Fibroblast of skin of back (primary cell): ENCODE data around the gene RGS14.
A peak's percentile ranks its signal among the peaks of the same experiment; 100 is the strongest.
"Not testable (repeated sequence)": the region's sequence is repeated elsewhere in the genome, so short reads cannot be mapped to it uniquely, and the experiment has no call there.

ENCODE experiments used
- DNase-seq: peaks from one replicate; pipeline ENCODE4 v3.0.0-alpha.2; 2013

Gene RGS14

DNA sequence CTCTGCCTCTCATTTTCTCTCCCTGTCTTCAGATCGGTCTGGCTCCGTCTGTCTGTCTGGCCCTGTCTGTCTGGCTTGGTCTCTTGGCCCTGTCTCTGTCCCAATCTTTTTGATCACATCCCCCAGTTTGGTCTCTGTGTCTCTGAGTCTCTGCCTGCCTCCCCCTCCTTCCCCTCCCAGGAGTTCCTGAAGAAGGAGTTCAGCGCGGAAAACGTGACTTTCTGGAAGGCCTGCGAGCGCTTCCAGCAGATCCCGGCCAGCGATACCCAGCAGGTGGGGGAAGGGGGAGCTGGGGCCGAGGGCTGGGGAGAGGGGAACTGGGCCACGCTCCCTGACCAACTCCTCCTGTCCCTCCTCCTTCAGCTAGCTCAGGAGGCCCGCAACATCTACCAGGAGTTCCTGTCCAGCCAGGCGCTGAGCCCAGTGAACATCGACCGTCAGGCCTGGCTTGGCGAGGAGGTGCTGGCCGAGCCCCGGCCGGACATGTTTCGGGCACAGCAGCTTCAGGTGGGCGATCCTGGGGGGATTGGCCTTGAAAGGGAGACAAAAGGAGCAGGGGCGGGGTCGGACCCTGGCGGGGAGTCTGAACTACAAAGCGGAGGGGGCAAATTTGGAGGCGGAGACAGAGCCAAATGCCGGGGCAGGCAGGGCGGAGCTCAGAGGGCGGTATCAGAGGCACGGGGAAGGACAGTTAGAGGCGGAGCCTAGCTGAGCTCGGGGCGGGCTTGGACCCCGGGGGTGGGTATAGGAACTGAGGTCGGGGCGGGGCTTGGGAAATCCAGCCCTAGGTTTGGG, 9.0 kb downstream of the RGS14 start:
- DNase-seq = peak; percentile 87

DNA sequence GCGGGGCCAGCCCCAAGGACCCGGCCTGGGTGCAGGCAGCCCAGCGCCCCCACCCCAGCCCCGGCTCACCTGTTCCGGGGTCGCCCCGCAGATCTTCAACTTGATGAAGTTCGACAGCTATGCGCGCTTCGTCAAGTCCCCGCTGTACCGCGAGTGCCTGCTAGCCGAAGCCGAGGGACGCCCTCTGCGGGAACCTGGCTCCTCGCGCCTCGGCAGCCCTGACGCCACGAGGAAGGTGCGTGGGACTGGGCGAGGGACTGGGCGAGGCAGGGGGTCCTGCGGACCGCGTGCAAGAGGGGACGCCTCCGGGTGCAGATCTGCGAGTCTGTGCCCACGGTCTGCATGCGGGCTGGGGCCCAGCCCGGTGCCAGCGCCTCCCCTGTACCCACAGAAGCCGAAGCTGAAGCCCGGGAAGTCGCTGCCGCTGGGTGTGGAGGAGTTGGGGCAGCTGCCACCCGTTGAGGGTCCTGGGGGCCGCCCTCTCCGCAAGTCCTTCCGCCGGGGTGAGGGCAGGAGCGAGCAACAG, 9.7 kb downstream of the RGS14 start:
- DNase-seq = no peak

- DNase-seq = no peak
Observed at GRCh38 chr5:177367981-177368868, 10.5 kb downstream of the RGS14 start.

DNA sequence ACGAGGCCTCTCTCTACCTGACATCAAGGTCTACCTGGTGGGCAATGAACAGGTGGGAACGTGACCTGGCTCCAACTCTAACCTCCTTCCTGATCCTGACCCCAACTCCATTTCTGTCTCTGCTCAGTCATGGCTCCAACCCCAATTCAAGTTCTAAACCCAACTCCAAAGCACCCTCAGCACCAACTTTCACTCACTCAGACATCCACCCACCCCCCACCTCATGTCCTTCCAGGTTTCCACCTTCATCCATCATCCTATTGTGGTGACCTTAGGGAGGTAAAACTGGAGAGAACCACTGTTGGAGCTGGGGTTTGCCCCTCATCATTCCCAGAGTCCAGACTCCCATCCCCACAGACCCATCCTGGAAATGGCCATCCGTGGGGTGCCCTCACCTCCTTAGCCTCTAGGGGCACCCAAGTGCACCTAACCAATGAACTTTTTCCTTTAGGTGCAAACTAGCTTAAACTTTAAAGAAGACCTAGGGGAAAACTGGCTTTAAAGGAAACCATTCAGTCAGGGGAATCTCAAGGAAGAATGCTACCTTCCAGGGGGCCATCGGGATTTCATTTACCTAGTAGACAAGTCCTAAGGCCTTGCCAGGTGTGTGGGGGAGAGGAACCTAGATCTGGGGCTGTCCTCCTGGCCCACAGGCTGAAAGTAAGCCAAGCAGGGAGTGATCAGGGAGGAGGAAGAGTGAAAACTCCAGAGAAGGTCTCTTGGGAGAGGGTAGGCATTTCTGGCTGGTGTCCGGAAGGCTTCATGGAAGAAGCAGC, 11.3 kb downstream of the RGS14 start:
- DNase-seq = peak; percentile 35

- no peak for DNase-seq
Observed at GRCh38 chr5:177369645-177370440, 12.1 kb downstream of the RGS14 start.

DNA sequence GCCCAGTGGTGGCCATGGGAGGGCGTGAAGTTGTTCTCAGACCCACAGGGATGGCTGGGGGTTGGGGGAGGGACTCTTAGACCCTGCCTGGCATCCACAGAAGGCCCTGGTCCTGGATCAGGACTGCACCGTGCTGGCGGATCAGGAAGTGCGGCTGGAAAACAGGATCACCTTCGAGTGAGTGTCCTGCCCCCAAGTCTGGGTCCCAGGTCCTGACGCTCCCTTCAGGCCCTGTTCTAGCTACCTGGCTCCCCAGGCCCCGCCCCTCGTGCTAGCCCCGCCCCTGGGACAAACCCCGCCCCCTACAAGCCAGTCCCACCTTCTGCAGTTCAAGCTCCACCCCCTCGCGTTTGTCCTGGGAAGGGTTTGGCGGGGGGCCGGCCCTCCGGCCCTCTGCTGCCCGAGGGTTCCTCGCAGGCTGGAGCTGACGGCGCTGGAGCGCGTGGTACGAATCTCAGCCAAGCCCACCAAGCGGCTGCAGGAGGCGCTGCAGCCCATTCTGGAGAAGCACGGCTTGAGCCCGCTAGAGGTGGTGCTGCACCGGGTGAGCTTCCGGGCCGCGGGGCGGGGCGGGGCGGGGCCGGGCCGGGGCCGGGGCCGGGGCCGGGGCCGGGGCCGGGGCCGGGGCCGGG, 12.9 kb downstream of the RGS14 start:
- peak; percentile 83 for DNase-seq

DNA sequence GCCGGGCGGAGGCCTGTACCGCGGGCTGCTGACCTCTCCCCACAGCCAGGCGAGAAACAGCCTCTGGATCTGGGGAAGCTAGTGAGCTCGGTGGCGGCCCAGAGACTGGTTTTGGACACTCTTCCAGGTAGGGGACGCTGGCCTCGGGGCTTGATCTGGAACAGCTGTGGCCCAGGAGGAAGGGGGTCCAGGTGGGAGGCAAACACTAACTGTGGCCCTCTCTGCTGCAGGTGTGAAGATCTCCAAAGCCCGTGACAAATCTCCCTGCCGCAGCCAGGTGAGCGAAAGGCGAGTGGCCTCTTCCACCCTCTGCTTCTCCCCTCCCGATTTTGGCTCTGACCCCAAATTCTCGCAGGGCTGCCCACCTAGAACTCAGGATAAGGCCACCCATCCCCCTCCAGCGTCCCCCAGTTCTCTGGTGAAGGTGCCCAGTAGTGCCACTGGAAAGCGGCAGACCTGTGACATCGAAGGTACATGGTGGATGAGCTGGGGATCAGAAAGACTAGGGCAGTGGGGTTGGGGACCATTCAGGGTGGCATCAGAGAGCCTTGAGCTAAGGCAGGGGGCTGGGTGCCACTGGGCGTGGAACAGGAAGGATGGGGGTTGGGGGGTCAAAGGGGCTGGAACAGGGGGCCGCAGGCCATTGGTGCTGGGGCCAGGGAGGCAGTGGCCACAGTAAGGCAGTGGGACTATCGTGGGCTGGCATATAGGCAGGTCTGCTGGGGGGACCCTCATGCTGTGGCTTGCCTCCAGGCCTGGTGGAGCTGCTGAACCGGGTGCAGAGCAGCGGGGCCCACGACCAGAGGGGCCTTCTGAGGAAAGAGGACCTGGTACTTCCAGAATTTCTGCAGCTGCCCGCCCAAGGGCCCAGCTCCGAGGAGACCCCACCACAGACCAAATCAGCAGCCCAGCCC, 13.7 kb downstream of the RGS14 start:
- no peak for DNase-seq

DNA sequence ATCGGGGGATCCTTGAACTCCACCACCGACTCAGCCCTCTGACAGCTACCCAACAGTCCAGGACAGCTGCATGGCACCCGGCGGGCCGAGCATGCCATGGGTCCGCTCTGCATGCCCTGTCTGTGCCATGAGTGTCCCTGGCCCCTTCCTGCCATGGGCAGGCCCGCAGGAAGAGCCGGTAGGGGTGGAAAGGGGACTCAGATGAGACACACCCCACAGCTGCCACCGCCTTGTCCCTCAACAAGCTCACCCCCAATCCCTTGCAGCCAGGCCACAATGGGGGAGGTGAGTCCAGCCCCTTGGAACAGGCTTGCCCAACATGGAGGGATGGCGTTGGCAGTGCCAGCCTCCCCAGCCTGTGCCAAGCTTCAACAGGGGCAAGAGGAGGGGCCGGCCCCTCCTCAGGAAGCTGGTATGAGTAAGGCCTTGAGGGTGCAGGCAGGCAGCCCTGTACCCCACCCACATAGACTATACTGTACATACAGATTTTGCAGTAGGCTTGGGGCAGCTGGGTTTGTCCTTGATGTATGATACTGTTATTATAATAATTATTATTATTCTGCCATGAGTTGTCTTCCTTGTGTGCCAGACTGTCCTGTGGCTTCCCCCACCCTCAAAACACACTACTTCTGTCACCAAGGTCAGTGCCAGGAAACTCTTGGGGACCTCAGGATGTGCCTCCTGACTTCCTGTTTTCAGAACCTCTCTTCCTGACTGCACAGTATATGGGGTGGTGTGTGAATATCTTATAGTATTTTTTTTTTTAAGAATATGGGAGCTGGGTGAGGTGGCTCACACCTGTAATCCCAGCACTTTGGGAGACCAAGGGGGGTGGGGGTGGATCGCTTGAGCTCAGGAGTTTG, 14.5 kb downstream of the RGS14 start:
- no peak for DNase-seq

GRCh38 chr5:177372910-177373309, 15.2 kb downstream of the RGS14 start:
- DNase-seq = no peak

DNA sequence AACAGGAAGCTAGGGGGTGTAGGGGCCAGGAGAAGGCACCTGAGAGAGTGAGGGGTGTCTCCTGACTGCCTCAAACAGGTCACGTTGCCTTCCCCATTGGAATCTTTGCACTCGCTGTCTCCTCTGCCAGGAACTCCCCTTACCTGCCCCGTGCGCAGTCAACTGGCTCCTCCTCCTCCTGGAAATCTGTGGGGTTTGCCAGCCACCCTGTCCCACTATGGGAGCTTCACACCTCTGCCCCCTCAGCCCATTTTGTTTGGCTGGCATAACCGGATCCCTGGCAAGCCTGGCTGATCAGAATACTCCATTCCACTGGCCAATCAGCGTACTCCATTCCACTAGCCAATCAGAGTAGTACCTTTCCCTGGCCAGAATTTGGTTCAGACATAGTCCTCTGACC, 16.1 kb downstream of the RGS14 start:
- no peak for DNase-seq

DNA sequence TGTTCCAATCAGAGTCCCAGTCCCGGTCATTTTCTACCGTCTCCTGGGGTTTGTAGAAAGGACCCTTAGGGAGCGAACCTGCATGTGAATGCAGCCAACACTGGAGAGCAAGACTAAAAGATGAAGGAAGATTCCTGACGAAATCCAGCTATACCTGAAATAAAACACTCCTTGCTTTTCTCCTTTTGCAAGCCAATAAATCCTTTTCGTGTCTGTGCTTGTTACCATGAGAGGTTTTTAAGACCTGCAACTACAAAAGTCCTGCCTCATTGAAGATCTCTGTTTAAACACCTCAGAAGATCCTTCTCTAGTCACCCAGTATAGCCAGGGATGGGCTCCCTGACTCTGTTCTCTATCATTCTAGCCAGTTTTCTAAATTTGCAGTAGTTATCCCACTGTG, 16.5 kb downstream of the RGS14 start:
- DNase-seq = no peak

- DNase-seq = not testable (repeated sequence)
Observed at GRCh38 chr5:177375516-177375915, 17.8 kb downstream of the RGS14 start.

GRCh38 chr5:177376107-177376506, 18.4 kb downstream of the RGS14 start:
- DNase-seq = no peak

- no peak for DNase-seq
Observed at GRCh38 chr5:177377851-177378776, 20.4 kb downstream of the RGS14 start.

GRCh38 chr5:177378884-177379883, 21.5 kb downstream of the RGS14 start:
- peak; percentile 85 for DNase-seq

DNA sequence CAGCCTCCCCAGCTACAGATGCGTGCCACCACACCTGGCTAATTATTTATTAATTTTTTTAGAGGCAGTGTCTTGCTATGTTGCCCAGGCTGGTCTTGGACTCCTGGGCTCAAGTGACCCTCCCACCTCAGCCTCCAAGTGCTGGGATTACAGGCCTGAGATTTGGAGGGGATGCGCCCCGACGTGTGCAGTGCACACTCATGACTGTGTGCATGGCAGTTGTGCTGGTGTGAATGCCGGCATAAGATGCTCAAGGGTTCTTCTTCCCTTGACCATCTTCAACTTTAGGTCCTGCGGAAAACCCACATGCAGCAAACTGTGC, 23.0 kb downstream of the RGS14 start:
- no peak for DNase-seq
